ENCODE data around the gene TM2D1.
"Not testable (repeated sequence)": the region's sequence is repeated elsewhere in the genome, so short reads cannot be mapped to it uniquely, and the experiment has no call there.

TM2D1 gene

GRCh38 chr1:61692155-61692800, 32.7 kb downstream of the TM2D1 start:
- no peak for DNase-seq (ENCODE audit: low read depth, low spot score)
- TF ChIP-seq CTCF (IDR thresholded peaks at IDR 0.05; ENCODE audit: insufficient read depth, low read length, missing control alignments): no peak
- ChIA-PET CTCF (interaction anchor here (0.8 kb wide), 1 partner anchor 642 kb away, joined by 3 read pairs; no protein-coding TSS in a partner anchor), POLR2A (no interaction called here)
- H3K4me3 ChIP-seq (ENCODE audit: low read depth, low read length): no peak overlapping the region

- DNase-seq (ENCODE audit: low read depth, low spot score): no peak
- TF ChIP-seq CTCF (IDR thresholded peaks at IDR 0.05; ENCODE audit: insufficient read depth, low read length, missing control alignments): no peak
- no peak overlapping the region for H3K4me3 ChIP-seq (ENCODE audit: low read depth, low read length)
- CTCF ChIA-PET: no interaction called here
- POLR2A ChIA-PET: no interaction called here
These were observed 37.0 kb downstream of the TM2D1 start for GRCh38 chr1:61687901-61688300.

GRCh38 chr1:61682891-61683290, 42.0 kb downstream of the TM2D1 start:
- H3K4me3 ChIP-seq (ENCODE audit: low read depth, low read length): no peak overlapping the region
- no peak for TF ChIP-seq CTCF (IDR thresholded peaks at IDR 0.05; ENCODE audit: insufficient read depth, low read length, missing control alignments)
- DNase-seq (ENCODE audit: low read depth, low spot score): no peak
- CTCF ChIA-PET: interaction anchor here (0.8 to 1.6 kb wide), 2 partner anchors 11 to 171 kb away, joined by 3 to 4 read pairs; no protein-coding TSS in a partner anchor
- POLR2A ChIA-PET: no interaction called here

- ChIA-PET POLR2A (no interaction called here), CTCF (no interaction called here)
- no peak for DNase-seq (ENCODE audit: low read depth, low spot score)
- no peak overlapping the region for H3K4me3 ChIP-seq (ENCODE audit: low read depth, low read length)
- no peak for TF ChIP-seq CTCF (IDR thresholded peaks at IDR 0.05; ENCODE audit: insufficient read depth, low read length, missing control alignments)
These were observed 44.4 kb downstream of the TM2D1 start for GRCh38 chr1:61680500-61680899.

DNA sequence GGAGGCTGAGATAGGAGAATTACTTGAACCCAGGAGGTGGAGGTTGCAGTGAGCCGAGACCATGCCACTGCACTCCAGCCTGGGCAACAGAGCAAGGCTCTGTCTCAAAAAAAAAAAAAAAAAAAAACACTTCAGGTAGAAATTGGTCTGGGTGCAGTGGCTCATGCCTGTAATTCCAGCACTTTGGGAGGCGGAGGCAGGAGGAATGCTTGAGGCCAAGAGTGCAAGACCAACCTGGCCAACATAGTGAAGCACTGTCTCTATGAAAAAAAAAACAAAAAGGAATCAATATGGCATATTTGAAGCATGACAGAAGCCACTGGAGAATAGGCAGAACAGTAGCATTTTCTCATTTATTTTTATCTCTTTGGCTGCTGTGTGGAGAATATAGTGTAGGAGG, 48.1 kb downstream of the TM2D1 start:
- CTCF ChIA-PET; DNase-seq (ENCODE audit: low read depth, low spot score); H3K4me3 ChIP-seq (ENCODE audit: low read depth, low read length); POLR2A ChIA-PET: not testable (repeated sequence)

DNA sequence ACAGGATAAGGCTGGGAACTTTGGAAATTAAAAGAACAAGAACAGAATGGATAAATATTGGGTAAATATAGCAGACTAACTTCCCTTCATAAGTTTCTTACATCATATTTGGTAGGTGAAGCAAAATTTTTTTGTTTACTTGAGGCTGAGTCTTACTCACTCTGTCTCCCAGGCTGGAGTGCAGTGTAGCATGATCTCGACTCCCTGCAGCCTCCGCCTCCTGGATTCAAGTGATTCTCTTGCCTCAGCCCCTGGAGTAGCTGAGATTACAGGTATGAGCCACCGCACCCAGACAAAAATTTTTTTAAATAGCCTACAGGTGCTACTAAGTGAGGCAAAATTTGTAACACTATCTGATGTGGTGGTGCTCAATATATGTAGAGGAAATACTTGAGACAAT, 50.7 kb downstream of the TM2D1 start:
- no peak overlapping the region for H3K4me3 ChIP-seq (ENCODE audit: low read depth, low read length)
- CTCF ChIA-PET: no interaction called here
- POLR2A ChIA-PET: interaction anchor here (0.6 kb wide), 1 partner anchor 47 kb away, joined by 3 read pairs; no protein-coding TSS in a partner anchor
- TF ChIP-seq CTCF (IDR thresholded peaks at IDR 0.05; ENCODE audit: insufficient read depth, low read length, missing control alignments): no peak
- DNase-seq (ENCODE audit: low read depth, low spot score): peak; percentile 3

GRCh38 chr1:61672376-61672775, 52.6 kb downstream of the TM2D1 start:
- POLR2A ChIA-PET: no interaction called here
- no peak for DNase-seq (ENCODE audit: low read depth, low spot score)
- no peak for TF ChIP-seq CTCF (IDR thresholded peaks at IDR 0.05; ENCODE audit: insufficient read depth, low read length, missing control alignments)
- CTCF ChIA-PET: no interaction called here
- H3K4me3 ChIP-seq (ENCODE audit: low read depth, low read length): no peak overlapping the region

All from AG04449 (cell line).